HepG2 (cell line): ENCODE data around the gene BYSL. TPM values are rescaled to one million over a fixed set of nuclear protein-coding genes. Genes with fewer than 3 reads are reported as not detected.

ENCODE experiments used
- DNMT1 ChIP-seq: sonication (generic); formaldehyde crosslinking; IDR thresholded peaks from 2 replicates; pipeline ENCODE4 v1.5.1; 2020; ENCODE audit warnings: mild to moderate bottlenecking, missing genetic modification reagents
- FOSL2 ChIP-seq: sonication (generic); formaldehyde crosslinking; IDR thresholded peaks from 2 replicates; pipeline ENCODE4 v1.4.0; 2020; ENCODE audit warnings: missing genetic modification reagents
- HOXA9 ChIP-seq: sonication (generic); formaldehyde crosslinking; IDR thresholded peaks from 2 replicates; pipeline ENCODE4 v1.8.1; 2022; ENCODE audit warnings: missing genetic modification reagents, mild to moderate bottlenecking, moderate library complexity, borderline replicate concordance
- IRF2 ChIP-seq: IDR thresholded peaks from 2 replicates; pipeline ENCODE4 v1.6.1; 2018; ENCODE audit warnings: missing genetic modification reagents, missing compliant biosample characterization
- MXI1 ChIP-seq: IDR thresholded peaks from 3 replicates; pipeline ENCODE4 v1.6.1; 2012; ENCODE audit warnings: low read depth, low read length, inconsistent platforms, borderline replicate concordance
- NCOA2 ChIP-seq: sonication (generic); formaldehyde crosslinking; IDR thresholded peaks from 2 replicates; pipeline ENCODE4 v1.8.0; 2022; ENCODE audit warnings: inconsistent platforms
- SNAI1 ChIP-seq: sonication (generic); formaldehyde crosslinking; IDR thresholded peaks from 2 replicates; pipeline ENCODE4 v1.5.0; 2020; ENCODE audit warnings: mild to moderate bottlenecking, missing genetic modification reagents, borderline replicate concordance
- SP140L ChIP-seq: sonication (generic); formaldehyde crosslinking; IDR thresholded peaks from 2 replicates; pipeline ENCODE4 v1.4.0; 2020; ENCODE audit warnings: missing genetic modification reagents, borderline replicate concordance
- ZNF136 ChIP-seq: sonication (generic); formaldehyde crosslinking; IDR thresholded peaks from 2 replicates; pipeline ENCODE4 v1.8.1; 2022; ENCODE audit warnings: low read depth, mild to moderate bottlenecking, moderate library complexity, missing genetic modification reagents
- ZNF256 ChIP-seq: sonication (generic); formaldehyde crosslinking; conservative IDR thresholded peaks from 2 replicates; pipeline ENCODE4 v1.4.0; 2020; ENCODE audit warnings: missing genetic modification reagents
- polyA plus RNA-seq, 8 experiments: library from polyadenylated mRNA; depleted of rRNA in 3 of 8; stranded (reverse) in 7 of 8; unstranded in 1 of 8; fragments of >200 nt; fragmentation: Illumina TruSeq in 4 of 8; extraction: Trizol in 4 of 8; gene quantifications; 2 replicates each; pipeline versions ENCODE4 v1.2.1 to v1.2.3, GENCODE V29; 2011 to 2016; ENCODE audit warnings: low read depth in 4 of 8, missing spikeins in 1 of 8, mixed read lengths in 1 of 8; ENCODE audit not compliant: insufficient read depth in 1 of 8
- total RNA-seq, 5 experiments: library from RNA; depleted of rRNA; stranded (reverse); fragments of >200 nt; fragmentation: Illumina TruSeq; extraction: Trizol; gene quantifications; 2 replicates each; pipeline ENCODE4 v1.2.3, GENCODE V29; 2016; ENCODE audit warnings: low read depth in 1 of 5
- TF ChIP-seq, protein P1 (sequence below): IDR thresholded peaks from 2 replicates; pipeline ENCODE4 v1.4.0; 2020; ENCODE audit warnings: mild to moderate bottlenecking, missing genetic modification reagents
- TF ChIP-seq, protein P2 (sequence below): sonication (generic); formaldehyde crosslinking; IDR thresholded peaks from 2 replicates; pipeline ENCODE4 v1.4.0; 2020; ENCODE audit warnings: missing genetic modification reagents, borderline replicate concordance
- TF ChIP-seq, protein P3 (sequence below): sonication (generic); formaldehyde crosslinking; IDR thresholded peaks from 2 replicates; pipeline ENCODE4 v1.5.0; 2020; ENCODE audit warnings: mild to moderate bottlenecking, low read depth, missing genetic modification reagents, borderline replicate concordance
- TF ChIP-seq, protein P4 (sequence below): sonication (generic); formaldehyde crosslinking; IDR thresholded peaks from 2 replicates; pipeline ENCODE4 v1.4.0; 2020; ENCODE audit warnings: missing genetic modification reagents
- TF ChIP-seq, protein P5 (sequence below): sonication (generic); formaldehyde crosslinking; IDR thresholded peaks from 2 replicates; pipeline ENCODE4 v1.4.0; 2020; ENCODE audit warnings: missing genetic modification reagents

Gene BYSL
- total and polyA plus RNA-seq, 2 of the 13 experiments (the other 11 are each of a cell fraction or from before 2014, with no cell fraction given), result 27.9 to 28.6 TPM

DNA sequence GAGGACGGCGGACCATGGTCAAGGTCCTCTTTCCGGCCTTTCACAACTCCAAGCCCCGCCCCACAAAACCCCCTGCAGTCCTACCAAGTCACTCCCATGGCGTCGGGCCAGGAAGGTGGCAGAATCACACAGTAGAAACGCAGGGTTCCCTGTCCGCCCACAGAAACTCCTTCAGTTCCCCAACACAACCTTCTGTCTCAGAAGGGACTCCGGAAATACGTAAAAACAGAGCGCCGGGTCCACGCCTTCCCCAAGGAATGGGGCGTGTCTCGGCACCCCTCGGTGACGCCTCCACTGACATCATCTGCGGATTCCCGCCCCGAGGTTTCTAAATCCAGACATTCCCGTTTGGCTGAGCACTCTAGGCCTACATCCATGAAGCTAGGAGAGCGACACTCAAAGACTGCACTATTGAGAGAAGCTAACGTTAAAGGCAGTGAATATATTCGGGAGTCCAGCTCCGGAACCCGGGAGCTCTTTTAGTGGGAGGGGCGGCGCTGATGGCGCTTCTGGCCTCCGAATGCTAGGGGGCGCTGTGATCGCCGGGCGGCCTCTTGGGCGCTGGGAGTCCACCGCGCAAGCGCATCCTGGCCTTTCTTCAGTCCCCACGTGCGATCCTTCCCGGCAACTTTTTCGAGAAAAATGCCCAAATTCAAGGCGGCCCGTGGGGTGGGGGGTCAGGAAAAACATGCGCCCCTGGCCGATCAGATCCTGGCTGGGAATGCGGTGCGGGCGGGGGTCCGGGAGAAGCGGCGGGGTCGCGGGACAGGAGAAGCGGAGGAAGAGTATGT lies at the start of gene BYSL, which contains the start of gene MED20 (continued):
- TF ChIP-seq HOXA9, result no peak
- peak; percentile 56; the same call in 1 of the 2 replicates for TF ChIP-seq SP140L
- peak; percentile 57; the same call in 1 of the 2 replicates for TF ChIP-seq ZNF256 (CRISPR knock-in tag)
- peak; percentile 47; the same call in 1 of the 2 replicates for TF ChIP-seq FOSL2 (CRISPR knock-in tag)
- TF ChIP-seq, protein P1, sequence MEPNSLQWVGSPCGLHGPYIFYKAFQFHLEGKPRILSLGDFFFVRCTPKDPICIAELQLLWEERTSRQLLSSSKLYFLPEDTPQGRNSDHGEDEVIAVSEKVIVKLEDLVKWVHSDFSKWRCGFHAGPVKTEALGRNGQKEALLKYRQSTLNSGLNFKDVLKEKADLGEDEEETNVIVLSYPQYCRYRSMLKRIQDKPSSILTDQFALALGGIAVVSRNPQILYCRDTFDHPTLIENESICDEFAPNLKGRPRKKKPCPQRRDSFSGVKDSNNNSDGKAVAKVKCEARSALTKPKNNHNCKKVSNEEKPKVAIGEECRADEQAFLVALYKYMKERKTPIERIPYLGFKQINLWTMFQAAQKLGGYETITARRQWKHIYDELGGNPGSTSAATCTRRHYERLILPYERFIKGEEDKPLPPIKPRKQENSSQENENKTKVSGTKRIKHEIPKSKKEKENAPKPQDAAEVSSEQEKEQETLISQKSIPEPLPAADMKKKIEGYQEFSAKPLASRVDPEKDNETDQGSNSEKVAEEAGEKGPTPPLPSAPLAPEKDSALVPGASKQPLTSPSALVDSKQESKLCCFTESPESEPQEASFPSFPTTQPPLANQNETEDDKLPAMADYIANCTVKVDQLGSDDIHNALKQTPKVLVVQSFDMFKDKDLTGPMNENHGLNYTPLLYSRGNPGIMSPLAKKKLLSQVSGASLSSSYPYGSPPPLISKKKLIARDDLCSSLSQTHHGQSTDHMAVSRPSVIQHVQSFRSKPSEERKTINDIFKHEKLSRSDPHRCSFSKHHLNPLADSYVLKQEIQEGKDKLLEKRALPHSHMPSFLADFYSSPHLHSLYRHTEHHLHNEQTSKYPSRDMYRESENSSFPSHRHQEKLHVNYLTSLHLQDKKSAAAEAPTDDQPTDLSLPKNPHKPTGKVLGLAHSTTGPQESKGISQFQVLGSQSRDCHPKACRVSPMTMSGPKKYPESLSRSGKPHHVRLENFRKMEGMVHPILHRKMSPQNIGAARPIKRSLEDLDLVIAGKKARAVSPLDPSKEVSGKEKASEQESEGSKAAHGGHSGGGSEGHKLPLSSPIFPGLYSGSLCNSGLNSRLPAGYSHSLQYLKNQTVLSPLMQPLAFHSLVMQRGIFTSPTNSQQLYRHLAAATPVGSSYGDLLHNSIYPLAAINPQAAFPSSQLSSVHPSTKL (CRISPR knock-in tag), result peak; percentile 43
- TF ChIP-seq, protein P2, sequence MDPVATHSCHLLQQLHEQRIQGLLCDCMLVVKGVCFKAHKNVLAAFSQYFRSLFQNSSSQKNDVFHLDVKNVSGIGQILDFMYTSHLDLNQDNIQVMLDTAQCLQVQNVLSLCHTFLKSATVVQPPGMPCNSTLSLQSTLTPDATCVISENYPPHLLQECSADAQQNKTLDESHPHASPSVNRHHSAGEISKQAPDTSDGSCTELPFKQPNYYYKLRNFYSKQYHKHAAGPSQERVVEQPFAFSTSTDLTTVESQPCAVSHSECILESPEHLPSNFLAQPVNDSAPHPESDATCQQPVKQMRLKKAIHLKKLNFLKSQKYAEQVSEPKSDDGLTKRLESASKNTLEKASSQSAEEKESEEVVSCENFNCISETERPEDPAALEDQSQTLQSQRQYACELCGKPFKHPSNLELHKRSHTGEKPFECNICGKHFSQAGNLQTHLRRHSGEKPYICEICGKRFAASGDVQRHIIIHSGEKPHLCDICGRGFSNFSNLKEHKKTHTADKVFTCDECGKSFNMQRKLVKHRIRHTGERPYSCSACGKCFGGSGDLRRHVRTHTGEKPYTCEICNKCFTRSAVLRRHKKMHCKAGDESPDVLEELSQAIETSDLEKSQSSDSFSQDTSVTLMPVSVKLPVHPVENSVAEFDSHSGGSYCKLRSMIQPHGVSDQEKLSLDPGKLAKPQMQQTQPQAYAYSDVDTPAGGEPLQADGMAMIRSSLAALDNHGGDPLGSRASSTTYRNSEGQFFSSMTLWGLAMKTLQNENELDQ (CRISPR knock-in tag), result peak; percentile 88; the same call in 1 of the 2 replicates
- peak; percentile 94 for TF ChIP-seq IRF2 (CRISPR knock-in tag)
- TF ChIP-seq SNAI1 (CRISPR knock-in tag), result peak; percentile 87; the same call in 1 of the 2 replicates
- TF ChIP-seq ZNF136 (CRISPR knock-in tag), result no peak; the same call in 1 of the 2 replicates
- TF ChIP-seq NCOA2 (CRISPR knock-in tag), result peak; percentile 62
- TF ChIP-seq, protein P3, sequence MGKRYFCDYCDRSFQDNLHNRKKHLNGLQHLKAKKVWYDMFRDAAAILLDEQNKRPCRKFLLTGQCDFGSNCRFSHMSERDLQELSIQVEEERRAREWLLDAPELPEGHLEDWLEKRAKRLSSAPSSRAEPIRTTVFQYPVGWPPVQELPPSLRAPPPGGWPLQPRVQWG (CRISPR knock-in tag), result no peak
- TF ChIP-seq DNMT1 (CRISPR knock-in tag), result no peak; the same call in 1 of the 2 replicates
- TF ChIP-seq, protein P4, sequence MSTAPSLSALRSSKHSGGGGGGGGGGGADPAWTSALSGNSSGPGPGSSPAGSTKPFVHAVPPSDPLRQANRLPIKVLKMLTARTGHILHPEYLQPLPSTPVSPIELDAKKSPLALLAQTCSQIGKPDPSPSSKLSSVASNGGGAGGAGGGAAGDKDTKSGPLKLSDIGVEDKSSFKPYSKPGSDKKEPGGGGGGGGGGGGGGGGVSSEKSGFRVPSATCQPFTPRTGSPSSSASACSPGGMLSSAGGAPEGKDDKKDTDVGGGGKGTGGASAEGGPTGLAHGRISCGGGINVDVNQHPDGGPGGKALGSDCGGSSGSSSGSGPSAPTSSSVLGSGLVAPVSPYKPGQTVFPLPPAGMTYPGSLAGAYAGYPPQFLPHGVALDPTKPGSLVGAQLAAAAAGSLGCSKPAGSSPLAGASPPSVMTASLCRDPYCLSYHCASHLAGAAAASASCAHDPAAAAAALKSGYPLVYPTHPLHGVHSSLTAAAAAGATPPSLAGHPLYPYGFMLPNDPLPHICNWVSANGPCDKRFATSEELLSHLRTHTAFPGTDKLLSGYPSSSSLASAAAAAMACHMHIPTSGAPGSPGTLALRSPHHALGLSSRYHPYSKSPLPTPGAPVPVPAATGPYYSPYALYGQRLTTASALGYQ (CRISPR knock-in tag), result peak; percentile 76; the same call in 1 of the 2 replicates
- TF ChIP-seq, protein P5, sequence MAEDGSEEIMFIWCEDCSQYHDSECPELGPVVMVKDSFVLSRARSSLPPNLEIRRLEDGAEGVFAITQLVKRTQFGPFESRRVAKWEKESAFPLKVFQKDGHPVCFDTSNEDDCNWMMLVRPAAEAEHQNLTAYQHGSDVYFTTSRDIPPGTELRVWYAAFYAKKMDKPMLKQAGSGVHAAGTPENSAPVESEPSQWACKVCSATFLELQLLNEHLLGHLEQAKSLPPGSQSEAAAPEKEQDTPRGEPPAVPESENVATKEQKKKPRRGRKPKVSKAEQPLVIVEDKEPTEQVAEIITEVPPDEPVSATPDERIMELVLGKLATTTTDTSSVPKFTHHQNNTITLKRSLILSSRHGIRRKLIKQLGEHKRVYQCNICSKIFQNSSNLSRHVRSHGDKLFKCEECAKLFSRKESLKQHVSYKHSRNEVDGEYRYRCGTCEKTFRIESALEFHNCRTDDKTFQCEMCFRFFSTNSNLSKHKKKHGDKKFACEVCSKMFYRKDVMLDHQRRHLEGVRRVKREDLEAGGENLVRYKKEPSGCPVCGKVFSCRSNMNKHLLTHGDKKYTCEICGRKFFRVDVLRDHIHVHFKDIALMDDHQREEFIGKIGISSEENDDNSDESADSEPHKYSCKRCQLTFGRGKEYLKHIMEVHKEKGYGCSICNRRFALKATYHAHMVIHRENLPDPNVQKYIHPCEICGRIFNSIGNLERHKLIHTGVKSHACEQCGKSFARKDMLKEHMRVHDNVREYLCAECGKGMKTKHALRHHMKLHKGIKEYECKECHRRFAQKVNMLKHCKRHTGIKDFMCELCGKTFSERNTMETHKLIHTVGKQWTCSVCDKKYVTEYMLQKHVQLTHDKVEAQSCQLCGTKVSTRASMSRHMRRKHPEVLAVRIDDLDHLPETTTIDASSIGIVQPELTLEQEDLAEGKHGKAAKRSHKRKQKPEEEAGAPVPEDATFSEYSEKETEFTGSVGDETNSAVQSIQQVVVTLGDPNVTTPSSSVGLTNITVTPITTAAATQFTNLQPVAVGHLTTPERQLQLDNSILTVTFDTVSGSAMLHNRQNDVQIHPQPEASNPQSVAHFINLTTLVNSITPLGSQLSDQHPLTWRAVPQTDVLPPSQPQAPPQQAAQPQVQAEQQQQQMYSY (CRISPR knock-in tag), result peak; percentile 19; the same call in 1 of the 2 replicates
- peak; percentile 93; the same call in 2 of the 3 replicates for TF ChIP-seq MXI1
